ENCODE data around the gene PACSIN3. TPM values are rescaled to one million over a fixed set of nuclear protein-coding genes. Genes with fewer than 3 reads are reported as not detected.

Gene PACSIN3
- total and polyA plus RNA-seq, 12 donors, result 146 to 335 (median 248) TPM

DNA sequence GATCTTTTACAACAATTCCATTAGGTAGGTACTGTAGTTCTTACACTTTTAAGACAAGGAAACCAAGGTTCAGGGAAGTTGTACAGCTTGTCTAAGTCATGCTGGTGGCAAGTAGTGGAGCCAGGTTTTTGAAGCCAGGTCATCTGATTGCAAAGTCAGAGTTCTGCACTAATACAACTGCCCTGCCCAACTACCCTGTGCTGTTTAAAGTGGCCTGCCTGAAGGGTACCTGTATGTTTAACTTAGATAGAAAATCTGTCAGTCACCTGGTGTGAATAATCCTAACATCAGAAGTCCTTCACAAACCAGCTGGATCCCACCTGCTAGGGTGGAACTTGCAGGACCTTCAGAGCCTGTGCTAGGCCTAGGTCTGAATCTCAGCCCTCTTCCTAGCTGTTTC is 53.7 kb downstream of the PACSIN3 start:
- peaks cover 0 to 8% (median 0%) of the 10 kb centered on the region in 9 donors for H3K36me3 ChIP-seq
- ATAC-seq (no peak), DNase-seq (no peak)
- intact Hi-C loops (cut with DNase I), result loop anchor here in 1 of 10 donors (10.0 kb wide), 1 partner anchor 128 kb away; no protein-coding TSS in a partner anchor
- H3K27ac ChIP-seq, result no peak overlapping the region
- H3K4me3 ChIP-seq, result no peak overlapping the region
- H3K9me3 ChIP-seq, result no peaks in the 10 kb centered on the region
- H3K4me1 ChIP-seq, result peaks cover 0 to 16% (median 0%) of the 10 kb centered on the region in 9 donors
- no peak for TF ChIP-seq CTCF (IDR thresholded peaks at IDR 0.05)
- no peaks in the 10 kb centered on the region for H3K27me3 ChIP-seq

DNA sequence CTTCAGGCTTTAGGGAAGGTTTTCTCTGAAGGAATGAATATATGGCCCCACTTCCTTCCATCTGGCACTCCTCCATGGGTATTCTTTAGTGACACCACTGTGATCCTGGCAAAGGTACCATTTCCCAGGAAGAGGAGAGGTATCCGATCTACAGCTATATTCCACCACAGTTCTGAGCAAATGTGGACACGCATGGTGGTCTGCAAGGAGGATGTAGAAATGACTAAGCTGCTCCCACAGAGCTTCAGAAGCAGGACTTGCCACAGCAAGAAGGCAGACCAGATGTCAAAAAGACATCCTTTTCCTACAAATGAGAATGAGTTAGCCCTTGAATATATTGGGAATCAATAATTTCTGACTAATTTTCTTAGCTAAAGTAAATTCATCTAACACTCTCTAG is 55.1 kb downstream of the PACSIN3 start:
- intact Hi-C loops (cut with DNase I), result loop anchor here in 1 of 10 donors (10.0 kb wide), 1 partner anchor 126 kb away; no protein-coding TSS in a partner anchor
- peaks cover 0 to 16% (median 0%) of the 10 kb centered on the region in 9 donors for H3K4me1 ChIP-seq
- ATAC-seq (no peak), DNase-seq (no peak)
- TF ChIP-seq CTCF (IDR thresholded peaks at IDR 0.05), result no peak
- H3K9me3 ChIP-seq, result no peaks in the 10 kb centered on the region
- H3K4me3 ChIP-seq, result no peak overlapping the region
- no peak overlapping the region for H3K27ac ChIP-seq
- 92 to 95% methylated on average over 2 of the region's 2 CpGs for WGBS, 2 donors
- no peaks in the 10 kb centered on the region for H3K27me3 ChIP-seq
- H3K36me3 ChIP-seq, result no peaks in the 10 kb centered on the region

- peak in 1 of 8 donors; percentile 45 for ATAC-seq
- peak in 1 of 2 donors; percentile 11 for DNase-seq
- Histone ChIP-seq H3K27ac (no peak overlapping the region), H3K36me3 (no peaks in the 10 kb centered on the region), H3K4me1 (peaks cover 0 to 16% (median 0%) of the 10 kb centered on the region in 9 donors), H3K27me3 (no peaks in the 10 kb centered on the region), H3K4me3 (no peak overlapping the region), H3K9me3 (no peaks in the 10 kb centered on the region)
- intact Hi-C loops (cut with DNase I), result loop anchor here in 1 of 10 donors (10.0 kb wide), 1 partner anchor 126 kb away; no protein-coding TSS in a partner anchor
- no peak for TF ChIP-seq CTCF (IDR thresholded peaks at IDR 0.05)
- WGBS, 2 donors, result 48 to 67% methylated on average over 3 of the region's 3 CpGs
Observed at GRCh38 chr11:47130543-47130942, 55.7 kb downstream of the PACSIN3 start.

Small RNA genes within 50 kb of the gene (microRNA-seq; reads per million reads assigned to microRNA genes)
- gene MIR6745, result 0 reads per million in 2 donors

Other genes with a start within 250 kb of the PACSIN3 start
- gene CSTPP1, start 249.7 kb downstream of the PACSIN3 start, total RNA-seq, result 10 to 100 TPM; 12.7 to 19.4 (median 16.7) TPM
- gene CSTPP1, start 249.7 kb downstream of the PACSIN3 start, polyA plus RNA-seq, result 10 to 100 TPM; 10.2 to 26.7 TPM
- gene ARFGAP2, start 9.6 kb downstream of the PACSIN3 start, total RNA-seq, result 10 to 100 TPM; 55.7 to 69.7 (median 62.9) TPM
- gene ARFGAP2, start 9.6 kb downstream of the PACSIN3 start, polyA plus RNA-seq, result 10 to 100 TPM; 47.8 to 70.2 TPM
- gene DDB2, start 28.5 kb upstream of the PACSIN3 start, total RNA-seq, result 10 to 100 TPM in 4 of 10 donors, 1 to 10 TPM in 6; 6.4 to 22.5 (median 8.3) TPM
- 10 to 100 TPM in 1 of 2 donors, 1 to 10 TPM in 1; 8.1 to 30.6 TPM for gene DDB2, start 28.5 kb upstream of the PACSIN3 start, polyA plus RNA-seq
- gene ACP2, start 62.4 kb upstream of the PACSIN3 start, total RNA-seq, result 10 to 100 TPM; 17.2 to 38.8 (median 21.8) TPM
- gene ACP2, start 62.4 kb upstream of the PACSIN3 start, polyA plus RNA-seq, result 10 to 100 TPM; 28.9 to 42.6 TPM
- 10 to 100 TPM in 4 of 10 donors, 1 to 10 TPM in 6; 6.6 to 26.5 (median 9.7) TPM for gene NR1H3, start 71.6 kb upstream of the PACSIN3 start, total RNA-seq
- gene NR1H3, start 71.6 kb upstream of the PACSIN3 start, polyA plus RNA-seq, result 10 to 100 TPM; 15.5 to 49.2 TPM
- gene MADD, start 83.7 kb upstream of the PACSIN3 start, total RNA-seq, result 10 to 100 TPM; 23.8 to 54.8 (median 35.7) TPM
- 10 to 100 TPM; 24.4 to 35.1 TPM for gene MADD, start 83.7 kb upstream of the PACSIN3 start, polyA plus RNA-seq
- gene MYBPC3, start 166.3 kb upstream of the PACSIN3 start, total RNA-seq, result 1,000 to 10,000 TPM; 1,404 to 3,138 (median 2,490) TPM
- gene MYBPC3, start 166.3 kb upstream of the PACSIN3 start, polyA plus RNA-seq, result 1,000 to 10,000 TPM in 1 of 2 donors, 100 to 1,000 TPM in 1; 484 to 2,250 TPM
- gene SPI1, start 192.1 kb upstream of the PACSIN3 start, total RNA-seq, result 10 to 100 TPM in 3 of 10 donors, 1 to 10 TPM in 7; 3.4 to 38.9 (median 6.7) TPM
- 10 to 100 TPM in 1 of 2 donors, 1 to 10 TPM in 1; 6.7 to 10.2 TPM for gene SPI1, start 192.1 kb upstream of the PACSIN3 start, polyA plus RNA-seq
- gene SLC39A13, start 222.2 kb upstream of the PACSIN3 start, total RNA-seq, result 10 to 100 TPM; 31.1 to 54.5 (median 40.8) TPM
- 10 to 100 TPM; 62.3 to 86.4 TPM for gene SLC39A13, start 222.2 kb upstream of the PACSIN3 start, polyA plus RNA-seq
- 100 to 1,000 TPM; 129 to 171 (median 140) TPM for gene PSMC3, start 240.0 kb upstream of the PACSIN3 start, total RNA-seq
- gene PSMC3, start 240.0 kb upstream of the PACSIN3 start, polyA plus RNA-seq, result 100 to 1,000 TPM; 184 to 272 TPM

Data from heart right ventricle (tissue), 16 donors.